Middle frontal gyrus (tissue), 1 donor: Measurements from ENCODE around the gene ARHGAP9.
"Not testable (repeated sequence)": the region's sequence is repeated elsewhere in the genome, so short reads cannot be mapped to it uniquely, and the experiment has no call there.

Source experiments
- DNase-seq: peaks from one replicate; pipeline ENCODE4 v3.0.0-alpha.2; 2015; ENCODE audit warnings: low spot score; ENCODE audit errors: extremely low spot score

ARHGAP9 gene

DNA sequence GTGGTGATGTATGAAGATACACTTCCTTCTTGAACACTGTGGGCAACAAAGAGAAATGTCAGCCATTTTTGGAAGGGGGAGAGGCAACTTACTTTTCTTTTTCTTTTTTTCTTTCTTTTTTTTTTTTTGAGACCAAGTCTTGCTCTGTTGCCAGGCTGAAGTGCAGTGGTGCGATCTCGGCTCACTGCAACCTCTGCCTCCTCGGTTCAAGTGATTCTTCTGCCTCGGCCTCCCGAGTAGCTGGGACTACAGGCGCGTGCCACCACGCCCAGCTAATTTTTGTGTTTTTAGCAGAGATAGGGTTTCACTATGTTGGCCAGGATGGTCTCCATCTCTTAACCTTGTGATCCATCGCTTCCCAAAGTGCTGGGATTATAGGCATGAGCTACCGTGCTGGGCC is 38.1 kb upstream of the ARHGAP9 start:
- not testable (repeated sequence) for DNase-seq

DNA sequence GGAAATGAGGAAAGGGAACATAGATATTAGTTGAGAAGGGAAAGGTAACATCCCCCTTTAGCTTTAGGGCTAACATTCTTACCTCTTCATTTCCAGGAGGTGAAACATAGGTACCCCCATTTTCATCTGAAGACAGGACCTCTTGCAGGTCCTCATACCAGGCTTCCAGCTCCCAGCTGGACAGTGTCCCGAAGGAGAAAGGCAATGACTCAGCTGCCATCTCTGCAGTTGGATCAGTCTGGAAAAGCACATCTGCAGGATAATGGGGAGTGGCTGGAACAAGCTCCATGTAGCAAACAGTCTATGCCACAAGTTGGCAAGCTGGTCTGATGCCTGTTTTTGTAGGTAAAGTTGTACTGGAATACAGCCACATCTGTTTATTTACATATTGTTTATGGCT is 37.5 kb upstream of the ARHGAP9 start:
- no peak for DNase-seq

DNA sequence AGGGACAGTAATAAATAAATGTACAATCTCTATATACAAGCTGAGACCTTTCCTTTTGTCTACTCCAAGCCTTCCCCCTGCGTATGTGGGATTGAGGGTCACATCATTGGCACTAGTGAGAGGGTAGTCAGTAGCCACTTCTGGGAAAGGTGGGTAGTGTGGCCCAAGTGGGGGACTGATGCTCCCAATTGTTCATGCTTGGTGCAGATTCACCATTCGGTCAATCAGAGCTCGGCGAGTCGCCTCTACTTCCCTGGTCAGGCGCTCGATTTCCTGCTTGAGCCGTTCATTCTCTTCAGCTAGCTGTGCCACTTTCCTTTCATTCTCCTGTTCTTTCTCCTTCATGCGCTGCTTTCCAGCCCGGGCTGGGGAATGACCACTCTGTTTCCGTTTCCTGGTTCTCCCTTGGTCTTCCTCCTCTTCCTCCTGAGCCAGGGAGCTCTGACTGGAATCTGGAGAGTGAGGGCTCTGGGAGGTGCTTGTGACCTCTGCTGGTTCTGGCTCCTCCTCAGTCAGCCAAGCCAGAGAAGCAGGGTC is 37.0 kb upstream of the ARHGAP9 start:
- DNase-seq: no peak

DNA sequence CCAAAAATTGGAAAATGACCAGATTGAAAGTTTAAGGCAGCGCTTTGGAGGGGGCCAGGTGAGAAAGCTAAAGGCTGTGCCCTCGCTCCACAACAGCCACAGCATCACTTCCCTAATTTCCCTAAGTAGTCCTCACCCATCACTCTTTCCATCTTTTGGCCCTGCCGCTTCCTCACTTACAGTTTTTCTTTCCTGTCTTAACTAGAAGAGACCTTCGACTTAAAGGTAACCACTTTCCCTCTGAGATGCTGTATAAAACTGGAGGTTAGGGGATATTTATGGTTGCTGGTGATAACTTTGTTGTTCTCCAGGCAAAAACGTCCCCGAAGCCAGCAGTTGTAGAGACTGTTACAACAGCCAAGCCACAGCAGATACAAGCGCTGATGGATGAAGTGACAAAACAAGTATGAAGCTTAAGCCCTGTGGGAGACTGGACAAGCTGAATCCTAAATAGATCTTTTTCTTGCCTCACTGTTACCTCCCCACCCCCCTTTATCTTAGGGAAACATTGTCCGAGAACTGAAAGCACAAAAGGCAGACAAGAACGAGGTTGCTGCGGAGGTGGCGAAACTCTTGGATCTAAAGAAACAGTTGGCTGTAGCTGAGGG is 36.4 kb upstream of the ARHGAP9 start:
- no peak for DNase-seq

DNA sequence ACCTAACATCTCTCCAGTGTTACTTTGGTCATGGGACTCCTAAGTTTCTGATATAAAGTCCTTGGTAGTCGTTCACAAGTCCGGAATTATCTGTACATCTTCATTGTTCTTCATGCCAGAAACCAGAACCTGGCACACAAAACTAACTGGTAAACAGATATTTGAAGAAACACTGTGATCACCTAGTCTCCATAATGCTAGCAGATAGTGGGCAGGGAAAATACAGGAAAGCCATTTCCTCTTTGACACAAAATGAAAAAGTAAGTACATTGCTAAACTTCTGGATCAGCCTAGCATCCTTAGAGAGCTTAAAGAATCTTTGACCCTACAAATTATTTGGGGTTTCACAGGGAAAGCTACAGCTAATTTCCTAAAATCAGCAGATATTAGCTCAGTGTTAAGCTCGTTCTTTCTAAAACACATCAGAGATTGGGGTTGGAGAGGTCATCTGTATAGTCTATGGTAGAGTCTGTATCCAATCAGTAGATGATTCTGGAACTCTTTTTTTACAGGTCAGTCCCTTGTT is 35.8 kb upstream of the ARHGAP9 start:
- DNase-seq: no peak

DNA sequence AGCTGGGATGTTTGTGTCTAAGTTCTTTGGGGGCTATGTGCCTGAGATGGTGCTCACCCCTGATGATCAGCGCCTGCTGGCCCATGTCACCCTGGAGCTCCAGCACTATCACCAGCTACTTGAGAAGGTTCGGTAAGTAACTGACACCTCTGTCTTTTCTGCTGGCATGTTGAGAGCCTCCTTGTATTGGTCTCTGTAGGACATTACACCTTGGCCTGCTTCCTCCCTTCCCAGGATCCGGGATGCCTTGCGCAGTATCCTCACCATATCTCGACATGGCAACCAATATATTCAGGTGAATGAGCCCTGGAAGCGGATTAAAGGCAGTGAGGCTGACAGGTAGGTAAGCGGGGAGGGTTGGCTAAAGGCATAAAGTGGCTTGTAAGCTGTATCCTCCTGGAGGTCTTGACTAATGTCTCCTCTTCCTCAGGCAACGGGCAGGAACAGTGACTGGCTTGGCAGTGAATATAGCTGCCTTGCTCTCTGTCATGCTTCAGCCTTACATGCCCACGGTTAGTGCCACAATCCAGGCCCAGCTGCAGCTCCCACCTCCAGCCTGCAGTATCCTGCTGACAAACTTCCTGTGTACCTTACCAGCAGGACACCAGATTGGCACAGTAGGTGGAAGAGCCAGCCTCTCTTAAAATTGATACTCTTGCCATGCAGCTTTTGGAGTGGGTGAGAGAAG is 35.2 kb upstream of the ARHGAP9 start:
- no peak for DNase-seq

DNA sequence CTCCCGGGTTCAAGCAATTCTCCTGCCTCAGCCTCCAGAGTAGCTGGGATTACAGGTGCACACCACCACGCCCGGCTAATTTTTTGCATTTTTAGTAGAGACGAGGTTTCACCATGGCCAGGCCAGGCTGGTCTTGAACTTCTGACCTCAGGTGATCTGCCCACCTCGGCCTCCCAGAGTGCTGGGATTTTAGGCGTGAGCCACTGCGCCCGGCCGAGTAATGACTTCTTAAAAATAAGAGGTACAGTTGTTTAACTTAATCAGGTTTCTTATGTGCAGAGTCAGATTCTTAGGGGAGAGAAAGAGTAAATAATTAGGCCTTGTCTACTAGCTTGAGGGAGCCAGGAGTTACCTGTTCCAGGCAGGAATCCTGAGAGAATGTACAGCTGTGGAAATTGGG is 34.6 kb upstream of the ARHGAP9 start:
- DNase-seq: not testable (repeated sequence)

DNA sequence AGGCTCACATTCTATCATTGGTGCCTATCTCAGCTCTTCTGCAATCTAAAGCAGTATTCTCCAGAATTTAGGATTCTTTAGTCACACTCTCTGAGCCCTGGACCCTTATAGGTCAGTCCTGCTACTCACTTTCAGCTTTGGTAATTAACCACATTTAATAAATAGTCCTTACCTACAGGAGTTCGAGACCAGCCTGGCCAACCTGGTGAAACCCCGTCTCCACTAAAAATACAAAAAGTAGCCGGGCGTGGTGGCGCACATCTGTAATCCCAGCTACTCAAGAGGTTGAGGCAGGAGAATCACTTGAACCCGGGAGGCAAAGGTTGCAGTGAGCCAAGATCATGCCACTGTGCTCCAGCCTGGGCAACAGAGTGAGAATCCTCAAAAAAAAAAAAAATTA is 34.0 kb upstream of the ARHGAP9 start:
- not testable (repeated sequence) for DNase-seq

DNA sequence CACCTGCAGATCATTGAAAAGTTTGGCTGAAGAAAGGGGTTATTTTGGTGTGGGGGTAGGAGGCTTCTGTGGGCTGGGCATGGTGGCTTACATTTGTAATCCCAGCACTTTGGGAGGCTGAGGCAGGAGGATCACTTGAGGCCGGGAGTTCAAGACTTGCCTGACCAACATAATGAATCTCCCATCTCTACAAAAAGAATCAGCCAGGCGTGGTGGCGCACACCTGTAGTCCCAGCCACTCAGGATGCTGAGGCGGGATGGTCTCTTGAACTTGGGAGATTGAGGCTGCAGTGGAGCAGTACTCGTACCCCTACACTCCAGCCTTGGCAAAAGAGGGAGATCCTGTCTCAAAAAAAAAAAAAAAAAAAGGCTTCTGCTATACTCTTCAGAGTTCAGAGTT is 33.6 kb upstream of the ARHGAP9 start:
- no peak for DNase-seq

DNA sequence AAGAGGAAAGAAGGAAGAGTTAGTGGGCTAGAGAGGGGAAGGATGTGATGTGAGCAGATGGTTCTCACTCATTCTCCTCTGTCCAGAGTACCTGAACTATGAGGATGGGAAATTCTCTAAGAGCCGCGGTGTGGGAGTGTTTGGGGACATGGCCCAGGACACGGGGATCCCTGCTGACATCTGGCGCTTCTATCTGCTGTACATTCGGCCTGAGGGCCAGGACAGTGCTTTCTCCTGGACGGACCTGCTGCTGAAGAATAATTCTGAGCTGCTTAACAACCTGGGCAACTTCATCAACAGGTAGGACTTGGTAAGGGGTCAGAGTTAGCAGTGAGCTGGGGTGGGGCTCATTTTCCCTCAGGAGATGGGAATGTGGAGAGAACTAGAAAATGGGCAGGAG is 33.0 kb upstream of the ARHGAP9 start:
- no peak for DNase-seq

DNA sequence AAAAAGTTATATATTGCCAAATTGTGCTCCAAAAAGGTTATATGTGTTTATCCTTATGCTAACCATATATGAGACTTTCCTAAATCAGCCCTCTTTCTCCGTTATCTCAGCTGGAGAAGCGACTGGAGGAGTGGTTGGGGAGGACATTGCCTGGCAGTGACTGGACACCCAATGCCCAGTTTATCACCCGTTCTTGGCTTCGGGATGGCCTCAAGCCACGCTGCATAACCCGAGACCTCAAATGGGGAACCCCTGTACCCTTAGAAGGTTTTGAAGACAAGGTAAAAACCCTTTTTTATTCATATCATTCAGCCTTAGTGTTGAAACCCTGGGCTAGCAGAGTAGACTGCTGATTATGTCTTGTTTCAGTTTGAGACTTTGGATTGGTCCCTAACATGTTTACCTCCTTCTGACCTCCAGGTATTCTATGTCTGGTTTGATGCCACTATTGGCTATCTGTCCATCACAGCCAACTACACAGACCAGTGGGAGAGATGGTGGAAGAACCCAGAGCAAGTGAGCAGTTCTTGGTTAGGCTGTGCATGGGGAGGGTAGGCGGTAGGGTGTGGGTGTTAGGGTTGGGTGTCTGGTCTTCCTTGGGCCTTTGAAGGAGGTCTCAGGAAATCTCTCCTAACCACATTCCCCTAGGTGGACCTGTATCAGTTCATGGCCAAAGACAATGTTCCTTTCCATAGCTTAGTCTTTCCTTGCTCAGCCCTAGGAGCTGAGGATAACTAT is 32.1 kb upstream of the ARHGAP9 start:
- DNase-seq: no peak

DNA sequence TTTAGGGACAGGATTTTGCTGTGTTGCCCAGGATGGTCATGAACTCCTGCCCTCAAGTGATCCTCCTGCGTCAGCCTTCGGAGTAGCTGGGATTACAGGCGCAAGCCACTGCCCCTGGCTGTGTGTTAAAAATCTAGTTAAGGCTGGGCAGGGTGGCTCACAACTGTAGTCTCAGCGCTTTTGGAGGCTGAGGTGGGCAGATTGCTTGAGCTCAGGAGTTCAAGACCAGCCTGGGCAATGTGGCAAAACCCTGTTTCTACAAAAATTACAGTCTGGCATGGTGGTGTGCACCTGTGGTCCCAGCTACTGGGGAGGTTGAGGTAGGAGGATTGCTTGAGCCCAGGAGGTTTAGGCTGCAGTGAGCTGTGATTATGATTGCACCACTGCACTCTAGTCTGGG is 31.5 kb upstream of the ARHGAP9 start:
- DNase-seq: no peak

DNA sequence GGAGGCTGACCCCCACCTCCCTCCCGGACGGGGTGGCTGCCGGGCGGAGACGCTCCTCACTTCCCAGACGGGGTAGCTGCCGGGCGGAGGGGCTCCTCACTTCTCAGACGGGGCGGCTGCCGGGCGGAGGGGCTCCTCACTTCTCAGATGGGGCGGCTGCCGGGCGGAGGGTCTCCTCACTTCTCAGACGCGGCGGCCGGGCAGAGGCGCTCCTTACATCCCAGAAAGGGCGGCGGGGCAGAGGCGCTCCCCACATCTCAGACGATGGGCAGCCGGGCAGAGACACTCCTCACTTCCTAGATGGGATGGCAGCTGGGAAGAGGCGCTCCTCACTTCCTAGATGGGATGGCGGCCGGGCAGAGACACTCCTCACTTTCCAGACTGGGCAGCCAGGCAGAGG is 28.1 kb upstream of the ARHGAP9 start:
- DNase-seq: not testable (repeated sequence)

DNA sequence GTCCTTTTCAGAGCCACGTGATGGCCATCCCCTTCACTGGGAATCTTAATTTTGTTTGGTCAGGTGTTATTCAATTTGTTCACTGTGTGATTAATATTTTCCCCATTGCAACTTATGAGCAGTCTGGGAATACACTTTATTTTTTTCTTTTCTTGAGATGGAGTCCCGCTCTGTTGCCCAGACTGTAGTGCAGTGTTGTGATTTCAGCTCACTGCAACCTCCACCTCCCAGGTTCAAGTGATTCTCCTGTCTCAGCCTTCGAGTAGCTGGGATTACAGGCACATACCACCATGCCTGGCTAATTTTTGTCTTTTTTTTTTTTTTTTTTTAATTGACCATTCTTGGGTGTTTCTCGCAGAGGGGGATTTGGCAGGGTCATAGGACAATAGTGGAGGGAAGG is 26.9 kb upstream of the ARHGAP9 start:
- DNase-seq: not testable (repeated sequence)

DNA sequence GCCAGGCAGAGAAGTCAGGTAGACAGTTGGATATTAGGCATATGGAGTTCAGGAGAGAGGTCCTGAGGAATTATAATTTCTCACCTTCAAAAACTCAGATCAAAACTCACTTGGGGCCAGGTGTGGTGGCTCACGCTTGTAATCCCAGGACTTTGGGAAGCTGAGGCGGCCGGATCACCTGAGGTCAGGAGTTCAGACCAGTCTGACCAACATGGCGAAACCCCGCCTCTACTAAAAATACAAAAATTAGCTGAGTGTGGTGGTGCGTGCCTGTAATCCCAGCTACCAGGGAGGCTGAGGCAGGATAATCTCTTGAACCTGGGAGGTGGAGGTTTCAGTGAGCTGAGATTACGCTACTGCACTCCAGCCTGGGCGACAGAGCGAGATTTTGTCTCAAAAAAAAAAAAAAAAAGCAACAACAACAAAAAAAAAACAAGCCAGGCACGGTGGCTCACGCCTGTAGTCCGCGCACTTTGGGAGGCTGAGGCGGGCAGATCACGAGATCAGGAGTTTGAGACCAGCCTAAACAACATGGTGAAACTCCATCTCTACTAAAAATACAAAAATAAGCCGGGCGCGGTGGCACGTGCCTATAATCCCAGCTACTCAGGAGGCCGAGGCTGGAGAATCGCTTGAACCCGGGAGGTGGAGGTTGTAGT is 22.8 kb upstream of the ARHGAP9 start:
- not testable (repeated sequence) for DNase-seq

DNA sequence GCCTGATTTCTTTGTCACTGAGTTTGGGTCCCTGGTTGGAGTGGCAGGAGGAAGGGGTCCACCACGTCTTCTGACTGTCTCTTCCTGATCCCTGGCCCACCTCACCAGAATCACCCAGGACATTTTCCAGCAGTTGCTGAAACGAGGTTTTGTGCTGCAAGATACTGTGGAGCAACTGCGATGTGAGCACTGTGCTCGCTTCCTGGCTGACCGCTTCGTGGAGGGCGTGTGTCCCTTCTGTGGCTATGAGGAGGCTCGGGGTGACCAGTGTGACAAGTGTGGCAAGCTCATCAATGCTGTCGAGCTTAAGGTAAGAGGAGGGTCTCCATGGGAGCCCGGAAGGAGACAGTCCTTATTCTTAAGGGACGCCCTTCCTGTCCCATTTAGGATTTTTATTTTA is 20.5 kb upstream of the ARHGAP9 start:
- DNase-seq: no peak

DNA sequence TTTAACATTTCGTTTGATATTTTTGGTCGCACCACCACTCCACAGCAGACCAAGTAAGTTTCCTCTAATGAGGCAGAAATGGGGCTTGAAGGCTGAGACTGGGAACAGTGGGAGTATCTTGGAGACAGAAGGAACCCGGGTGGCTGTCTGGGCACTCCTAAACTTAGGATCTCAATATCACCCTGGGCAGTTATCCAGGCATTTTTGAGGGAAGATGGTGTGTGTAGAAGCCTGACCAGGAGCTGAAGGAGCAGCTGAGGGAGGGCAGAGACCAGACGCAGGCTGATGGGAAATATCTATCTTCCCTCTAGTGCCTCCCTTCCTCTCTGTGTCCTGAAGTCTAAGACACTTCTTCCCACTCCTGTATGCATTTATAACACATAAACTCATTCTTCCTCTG is 18.9 kb upstream of the ARHGAP9 start:
- no peak for DNase-seq

DNA sequence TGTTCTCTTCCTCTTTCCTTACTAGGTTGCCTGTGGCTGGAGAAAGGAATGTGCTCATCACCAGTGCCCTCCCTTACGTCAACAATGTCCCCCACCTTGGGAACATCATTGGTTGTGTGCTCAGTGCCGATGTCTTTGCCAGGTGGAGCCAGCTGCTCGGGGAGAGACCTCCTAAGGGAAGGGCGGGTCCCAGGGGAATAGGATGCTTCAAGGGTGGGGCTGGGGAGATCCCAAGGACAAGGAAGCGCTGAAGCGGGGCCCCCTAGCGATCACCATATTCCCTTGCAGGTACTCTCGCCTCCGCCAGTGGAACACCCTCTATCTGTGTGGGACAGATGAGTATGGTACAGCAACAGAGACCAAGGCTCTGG is 18.5 kb upstream of the ARHGAP9 start:
- no peak for DNase-seq

DNA sequence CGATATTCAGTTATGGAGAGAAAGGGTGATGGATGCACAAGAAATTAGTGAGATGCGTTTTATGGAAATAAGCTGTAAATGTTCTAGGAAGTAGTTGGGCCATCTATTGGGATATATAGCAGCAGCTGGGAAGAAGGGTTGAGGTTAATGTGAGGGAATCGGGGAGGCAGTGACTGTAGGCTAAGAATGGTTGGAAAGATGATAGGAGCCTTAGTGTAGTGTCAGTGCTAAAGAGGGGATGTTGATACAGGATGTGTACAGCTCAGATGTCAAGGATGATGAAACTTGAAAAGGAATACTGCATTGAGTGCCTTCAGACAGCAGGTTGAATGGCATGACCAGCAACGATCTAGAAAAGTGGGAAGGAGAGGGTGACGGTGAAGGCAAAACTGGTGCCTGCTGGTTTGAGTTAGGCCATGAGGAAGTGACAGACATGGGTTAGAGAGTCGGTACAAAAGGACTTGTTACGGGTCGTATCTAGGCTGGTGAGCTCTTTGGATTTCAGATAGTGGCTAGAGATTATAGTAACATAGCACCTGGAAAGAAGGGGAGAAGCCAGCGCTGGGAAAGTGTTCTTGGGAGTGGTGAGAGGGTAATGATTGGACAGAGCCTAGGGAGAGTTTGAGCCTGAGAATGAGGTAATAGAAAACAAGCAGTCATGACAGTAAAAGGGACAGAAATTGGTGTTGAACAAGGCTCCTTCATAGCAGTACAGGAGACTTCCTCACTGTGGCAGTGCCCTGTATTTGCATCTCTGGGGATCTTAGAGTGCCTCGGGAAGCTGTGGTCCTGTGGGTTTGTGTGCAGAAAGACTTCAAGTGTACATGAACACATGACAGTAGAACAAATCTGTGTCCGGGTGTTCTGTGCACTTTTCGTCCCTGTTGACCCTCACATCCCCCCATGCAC is 17.8 kb upstream of the ARHGAP9 start:
- DNase-seq: no peak

DNA sequence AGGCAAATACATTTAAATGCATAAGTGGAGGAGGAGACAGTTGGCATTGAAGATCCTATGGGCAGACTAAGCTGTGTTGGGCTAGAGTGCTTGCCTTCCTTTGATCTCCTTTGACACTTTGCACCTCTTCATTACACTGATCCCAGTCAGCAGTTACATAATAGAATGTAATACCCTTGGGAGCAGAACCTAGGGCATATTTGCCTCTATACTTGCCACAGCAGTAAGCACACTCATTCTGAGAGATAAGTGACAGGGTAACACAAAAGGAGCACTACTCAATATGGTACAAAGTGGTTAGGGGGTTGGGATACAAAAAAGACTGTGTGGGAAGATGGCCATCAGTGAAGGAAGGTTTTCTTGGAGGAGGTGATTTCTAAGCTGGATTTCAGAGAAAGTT is 17.2 kb upstream of the ARHGAP9 start:
- DNase-seq: no peak
